Liver (tissue), 9 donors: ENCODE measurements around the gene CHIC2. TPM values are rescaled to one million over a fixed set of nuclear protein-coding genes. Genes with fewer than 3 reads are reported as not detected.

Source experiments
- DNase-seq: peaks from one replicate; pipeline ENCODE4 v3.0.0-alpha.2; 2017; ENCODE audit warnings: low spot score
- H3K27ac ChIP-seq, 2 donors: one replicate each; pipeline ENCODE4 v1.7.0; 2013; ENCODE audit warnings: inconsistent platforms in 2 of 2, low read length in 2 of 2, control low read depth in 1 of 2, low read depth in 1 of 2, mild to moderate bottlenecking in 1 of 2
- H3K27me3 ChIP-seq, 4 donors: one replicate each; pipeline versions ENCODE4 v1.6.1 to v1.7.0; 2013; ENCODE audit warnings: low read length in 3 of 4, inconsistent platforms in 1 of 4, mild to moderate bottlenecking in 1 of 4, moderate library complexity in 1 of 4; ENCODE audit not compliant: control insufficient read depth in 4 of 4, insufficient read depth in 4 of 4
- H3K36me3 ChIP-seq, 4 donors: one replicate each; pipeline versions ENCODE4 v1.6.1 to v1.7.0; 2013; ENCODE audit warnings: low read length in 3 of 4, mild to moderate bottlenecking in 3 of 4, low read depth in 1 of 4, moderate library complexity in 1 of 4; ENCODE audit not compliant: control insufficient read depth in 4 of 4, insufficient read depth in 3 of 4
- H3K4me1 ChIP-seq, 4 donors: one replicate each; pipeline versions ENCODE4 v1.6.1 to v1.7.0; 2013; ENCODE audit warnings: low read length in 3 of 4, mild to moderate bottlenecking in 3 of 4, moderate library complexity in 1 of 4; ENCODE audit not compliant: control insufficient read depth in 4 of 4, insufficient read depth in 4 of 4
- H3K4me3 ChIP-seq, 3 donors: one replicate each; pipeline versions ENCODE4 v1.6.1 to v1.7.0; 2013; ENCODE audit warnings: low read length in 3 of 3, control low read depth in 1 of 3, low read depth in 1 of 3, mild to moderate bottlenecking in 1 of 3
- H3K9ac ChIP-seq, 2 donors: one replicate each; pipeline ENCODE4 v1.7.0; 2013; ENCODE audit warnings: low read length in 2 of 2, mild to moderate bottlenecking in 2 of 2, moderate library complexity in 2 of 2, control low read depth in 1 of 2, low read depth in 1 of 2
- H3K9me3 ChIP-seq, 4 donors: one replicate each; pipeline versions ENCODE4 v1.6.1 to v1.7.0; 2013; ENCODE audit warnings: low read length in 3 of 4; ENCODE audit not compliant: control insufficient read depth in 4 of 4
- ATF3 ChIP-seq: IDR thresholded peaks from 2 replicates; pipeline ENCODE4 v1.6.1; 2016; ENCODE audit warnings: antibody characterized with exemption
- CTCF ChIP-seq: fragments of 150-350 bp; IDR thresholded peaks from 2 replicates; pipeline ENCODE4 v1.5.1; 2017; ENCODE audit warnings: improper control_type of control experiment, low read depth, low read length; ENCODE audit not compliant: missing input control
- EGR1 ChIP-seq, 2 donors: IDR thresholded peaks; 2 replicates each; pipeline ENCODE4 v1.6.1; 2016 to 2018; ENCODE audit warnings: antibody characterized with exemption in 2 of 2, low read depth in 2 of 2
- FOXA1 ChIP-seq: IDR thresholded peaks from 2 replicates; pipeline ENCODE4 v1.6.1; 2016; ENCODE audit warnings: antibody characterized with exemption
- FOXA2 ChIP-seq: IDR thresholded peaks from 2 replicates; pipeline ENCODE4 v1.6.1; 2016; ENCODE audit warnings: antibody characterized with exemption
- GABPA ChIP-seq, 2 donors: IDR thresholded peaks in 1 of 2; conservative IDR thresholded peaks in 1 of 2; 2 replicates each; pipeline ENCODE4 v1.6.1; 2016; ENCODE audit warnings: antibody characterized with exemption in 2 of 2, mild to moderate bottlenecking in 1 of 2, moderate library complexity in 1 of 2
- HNF4A ChIP-seq, 2 donors: conservative IDR thresholded peaks; 2 replicates each; pipeline ENCODE4 v1.6.1; 2016; ENCODE audit warnings: antibody characterized with exemption in 2 of 2, mild to moderate bottlenecking in 2 of 2
- HNF4G ChIP-seq: IDR thresholded peaks from 2 replicates; pipeline ENCODE4 v1.6.1; 2016; ENCODE audit warnings: antibody characterized with exemption
- JUND ChIP-seq, 2 donors: IDR thresholded peaks; 2 replicates each; pipeline ENCODE4 v1.6.1; 2016; ENCODE audit warnings: antibody characterized with exemption in 2 of 2
- MAX ChIP-seq: IDR thresholded peaks from 2 replicates; pipeline ENCODE4 v1.6.1; 2016; ENCODE audit warnings: antibody characterized with exemption
- NR2F2 ChIP-seq: IDR thresholded peaks from 2 replicates; pipeline ENCODE4 v1.6.1; 2016; ENCODE audit warnings: antibody characterized with exemption
- RAD21 ChIP-seq, 2 donors: IDR thresholded peaks; 2 replicates each; pipeline ENCODE4 v1.6.1; 2016; ENCODE audit warnings: antibody characterized with exemption in 2 of 2, mild to moderate bottlenecking in 2 of 2
- REST ChIP-seq: IDR thresholded peaks from 2 replicates; pipeline ENCODE4 v1.6.1; 2016; ENCODE audit warnings: antibody characterized with exemption, mild to moderate bottlenecking
- RXRA ChIP-seq, 2 donors: IDR thresholded peaks; 2 replicates each; pipeline ENCODE4 v1.6.1; 2017 to 2018; ENCODE audit warnings: antibody characterized with exemption in 2 of 2, mild to moderate bottlenecking in 1 of 2
- SP1 ChIP-seq: IDR thresholded peaks from 2 replicates; pipeline ENCODE4 v1.6.1; 2018; ENCODE audit warnings: antibody characterized with exemption, mild to moderate bottlenecking
- TAF1 ChIP-seq: conservative IDR thresholded peaks from 2 replicates; pipeline ENCODE4 v1.6.1; 2016; ENCODE audit warnings: antibody characterized with exemption, mild to moderate bottlenecking
- YY1 ChIP-seq: IDR thresholded peaks from 2 replicates; pipeline ENCODE4 v1.6.1; 2016; ENCODE audit warnings: antibody characterized with exemption, mild to moderate bottlenecking
- ZBTB33 ChIP-seq: IDR thresholded peaks from 2 replicates; pipeline ENCODE4 v1.6.1; 2016; ENCODE audit warnings: antibody characterized with exemption
- WGBS: extraction: QIAGEN DNeasy Blood & Tissue Kit; methylation state at CpG from one replicate; pipeline ENCODE4 v1.1.7; 2013; 5-methylcytosine and 5-hydroxymethylcytosine counted together
- polyA plus RNA-seq, 2 donors: library from polyadenylated mRNA; stranded (reverse) in 1 of 2; unstranded in 1 of 2; fragments of 200-250 nt in 1 of 2; fragments of >200 nt in 1 of 2; fragmentation: Nextera tagmentation in 1 of 2; extraction: Ambion mirVana in 1 of 2; gene quantifications; one replicate each; pipeline versions ENCODE4 v1.2.1 to v1.2.3, GENCODE V29; 2013 to 2015
- total RNA-seq, 2 donors: library from RNA; depleted of rRNA; stranded (reverse); fragments of >200 nt; gene quantifications; one replicate each; pipeline ENCODE4 v1.2.3, GENCODE V29; 2014
- donor health status: healthy.
- donor health status: healthy.
- donor health status: healthy.
- donor health status: healthy.
- donor health status: healthy.

Gene CHIC2
- total and polyA plus RNA-seq, 4 donors, result 9.3 to 26.2 (median 18.4) TPM

GRCh38 chr4:54067166-54067565 lies 2.8 kb upstream of the CHIC2 start:
- Histone ChIP-seq H3K27ac (peak overlapping the region in 1 of 2 donors; percentile 19), H3K4me3 (no peak overlapping the region), H3K9ac (no peak overlapping the region), H3K27me3 (no peaks in the 10 kb centered on the region), H3K36me3 (peaks cover 0 to 2% (median 0%) of the 10 kb centered on the region in 4 donors), H3K9me3 (no peaks in the 10 kb centered on the region), H3K4me1 (peaks cover 0 to 15% (median 8%) of the 10 kb centered on the region in 4 donors)
- WGBS, result 71% methylated on average over 5 of the region's 5 CpGs
- no peak for DNase-seq
- TF ChIP-seq NR2F2, result no peak
- TF ChIP-seq EGR1 (IDR thresholded peaks at IDR 0.05; ENCODE audit: low read depth in 2 of 2), result no peak
- TF ChIP-seq FOXA2, result no peak
- no peak for TF ChIP-seq ATF3
- TF ChIP-seq GABPA (IDR thresholded peaks at IDR 0.05 in 1 of 2, conservative IDR thresholded peaks at IDR 0.05 in 1 of 2), result no peak
- no peak for TF ChIP-seq REST
- TF ChIP-seq HNF4A (conservative IDR thresholded peaks at IDR 0.05), result no peak
- no peak for TF ChIP-seq SP1
- no peak for TF ChIP-seq MAX
- TF ChIP-seq ZBTB33, result no peak
- TF ChIP-seq RAD21 (IDR thresholded peaks at IDR 0.05), result no peak
- no peak for TF ChIP-seq CTCF
- no peak for TF ChIP-seq YY1
- no peak for TF ChIP-seq HNF4G
- no peak for TF ChIP-seq RXRA (IDR thresholded peaks at IDR 0.05)
- no peak for TF ChIP-seq FOXA1
- no peak for TF ChIP-seq JUND (IDR thresholded peaks at IDR 0.05)
- no peak for TF ChIP-seq TAF1
